Liver (tissue), 9 donors: ENCODE data around the gene CYBA. TPM values are rescaled to one million over a fixed set of nuclear protein-coding genes. Genes with fewer than 3 reads are reported as not detected.
A peak's percentile ranks its signal among the peaks of the same experiment; 100 is the strongest.

ENCODE experiments used
- DNase-seq: peaks from one replicate; pipeline ENCODE4 v3.0.0-alpha.2; 2017; ENCODE audit warnings: low spot score
- H3K27ac ChIP-seq, 2 donors: one replicate each; pipeline ENCODE4 v1.7.0; 2013; ENCODE audit warnings: inconsistent platforms in 2 of 2, low read length in 2 of 2, control low read depth in 1 of 2, low read depth in 1 of 2, mild to moderate bottlenecking in 1 of 2
- H3K27me3 ChIP-seq, 4 donors: one replicate each; pipeline versions ENCODE4 v1.6.1 to v1.7.0; 2013; ENCODE audit warnings: low read length in 3 of 4, inconsistent platforms in 1 of 4, mild to moderate bottlenecking in 1 of 4, moderate library complexity in 1 of 4; ENCODE audit not compliant: control insufficient read depth in 4 of 4, insufficient read depth in 4 of 4
- H3K36me3 ChIP-seq, 4 donors: one replicate each; pipeline versions ENCODE4 v1.6.1 to v1.7.0; 2013; ENCODE audit warnings: low read length in 3 of 4, mild to moderate bottlenecking in 3 of 4, low read depth in 1 of 4, moderate library complexity in 1 of 4; ENCODE audit not compliant: control insufficient read depth in 4 of 4, insufficient read depth in 3 of 4
- H3K4me1 ChIP-seq, 4 donors: one replicate each; pipeline versions ENCODE4 v1.6.1 to v1.7.0; 2013; ENCODE audit warnings: low read length in 3 of 4, mild to moderate bottlenecking in 3 of 4, moderate library complexity in 1 of 4; ENCODE audit not compliant: control insufficient read depth in 4 of 4, insufficient read depth in 4 of 4
- H3K4me3 ChIP-seq, 3 donors: one replicate each; pipeline versions ENCODE4 v1.6.1 to v1.7.0; 2013; ENCODE audit warnings: low read length in 3 of 3, control low read depth in 1 of 3, low read depth in 1 of 3, mild to moderate bottlenecking in 1 of 3
- H3K9ac ChIP-seq, 2 donors: one replicate each; pipeline ENCODE4 v1.7.0; 2013; ENCODE audit warnings: low read length in 2 of 2, mild to moderate bottlenecking in 2 of 2, moderate library complexity in 2 of 2, control low read depth in 1 of 2, low read depth in 1 of 2
- H3K9me3 ChIP-seq, 4 donors: one replicate each; pipeline versions ENCODE4 v1.6.1 to v1.7.0; 2013; ENCODE audit warnings: low read length in 3 of 4; ENCODE audit not compliant: control insufficient read depth in 4 of 4
- CTCF ChIP-seq: fragments of 150-350 bp; IDR thresholded peaks from 2 replicates; pipeline ENCODE4 v1.5.1; 2017; ENCODE audit warnings: improper control_type of control experiment, low read depth, low read length; ENCODE audit not compliant: missing input control
- EGR1 ChIP-seq, 2 donors: IDR thresholded peaks; 2 replicates each; pipeline ENCODE4 v1.6.1; 2016 to 2018; ENCODE audit warnings: antibody characterized with exemption in 2 of 2, low read depth in 2 of 2
- FOXA1 ChIP-seq: IDR thresholded peaks from 2 replicates; pipeline ENCODE4 v1.6.1; 2016; ENCODE audit warnings: antibody characterized with exemption
- FOXA2 ChIP-seq: IDR thresholded peaks from 2 replicates; pipeline ENCODE4 v1.6.1; 2016; ENCODE audit warnings: antibody characterized with exemption
- GABPA ChIP-seq, 2 donors: IDR thresholded peaks in 1 of 2; conservative IDR thresholded peaks in 1 of 2; 2 replicates each; pipeline ENCODE4 v1.6.1; 2016; ENCODE audit warnings: antibody characterized with exemption in 2 of 2, mild to moderate bottlenecking in 1 of 2, moderate library complexity in 1 of 2
- HNF4A ChIP-seq, 2 donors: conservative IDR thresholded peaks; 2 replicates each; pipeline ENCODE4 v1.6.1; 2016; ENCODE audit warnings: antibody characterized with exemption in 2 of 2, mild to moderate bottlenecking in 2 of 2
- HNF4G ChIP-seq: IDR thresholded peaks from 2 replicates; pipeline ENCODE4 v1.6.1; 2016; ENCODE audit warnings: antibody characterized with exemption
- JUND ChIP-seq, 2 donors: IDR thresholded peaks; 2 replicates each; pipeline ENCODE4 v1.6.1; 2016; ENCODE audit warnings: antibody characterized with exemption in 2 of 2
- MAX ChIP-seq: IDR thresholded peaks from 2 replicates; pipeline ENCODE4 v1.6.1; 2016; ENCODE audit warnings: antibody characterized with exemption
- RXRA ChIP-seq, 2 donors: IDR thresholded peaks; 2 replicates each; pipeline ENCODE4 v1.6.1; 2017 to 2018; ENCODE audit warnings: antibody characterized with exemption in 2 of 2, mild to moderate bottlenecking in 1 of 2
- TAF1 ChIP-seq: conservative IDR thresholded peaks from 2 replicates; pipeline ENCODE4 v1.6.1; 2016; ENCODE audit warnings: antibody characterized with exemption, mild to moderate bottlenecking
- YY1 ChIP-seq: IDR thresholded peaks from 2 replicates; pipeline ENCODE4 v1.6.1; 2016; ENCODE audit warnings: antibody characterized with exemption, mild to moderate bottlenecking
- WGBS: extraction: QIAGEN DNeasy Blood & Tissue Kit; methylation state at CpG from one replicate; pipeline ENCODE4 v1.1.7; 2013; 5-methylcytosine and 5-hydroxymethylcytosine counted together
- polyA plus RNA-seq, 2 donors: library from polyadenylated mRNA; stranded (reverse) in 1 of 2; unstranded in 1 of 2; fragments of 200-250 nt in 1 of 2; fragments of >200 nt in 1 of 2; fragmentation: Nextera tagmentation in 1 of 2; extraction: Ambion mirVana in 1 of 2; gene quantifications; one replicate each; pipeline versions ENCODE4 v1.2.1 to v1.2.3, GENCODE V29; 2013 to 2015
- total RNA-seq, 2 donors: library from RNA; depleted of rRNA; stranded (reverse); fragments of >200 nt; gene quantifications; one replicate each; pipeline ENCODE4 v1.2.3, GENCODE V29; 2014
- TF ChIP-seq, protein P1 (sequence below): IDR thresholded peaks from 2 replicates; pipeline ENCODE4 v1.6.1; 2016; ENCODE audit warnings: antibody characterized with exemption, mild to moderate bottlenecking
- TF ChIP-seq, protein P2 (sequence below): IDR thresholded peaks from 2 replicates; pipeline ENCODE4 v1.6.1; 2016; ENCODE audit warnings: antibody characterized with exemption
- TF ChIP-seq, protein P3 (sequence below): IDR thresholded peaks from 2 replicates; pipeline ENCODE4 v1.6.1; 2016; ENCODE audit warnings: antibody characterized with exemption
- donor health status: healthy.
- donor health status: healthy.
- donor health status: healthy.
- donor health status: healthy.
- donor health status: healthy.

Gene CYBA
- total and polyA plus RNA-seq, 4 donors: 39.0 to 217 (median 52.6) TPM

DNA sequence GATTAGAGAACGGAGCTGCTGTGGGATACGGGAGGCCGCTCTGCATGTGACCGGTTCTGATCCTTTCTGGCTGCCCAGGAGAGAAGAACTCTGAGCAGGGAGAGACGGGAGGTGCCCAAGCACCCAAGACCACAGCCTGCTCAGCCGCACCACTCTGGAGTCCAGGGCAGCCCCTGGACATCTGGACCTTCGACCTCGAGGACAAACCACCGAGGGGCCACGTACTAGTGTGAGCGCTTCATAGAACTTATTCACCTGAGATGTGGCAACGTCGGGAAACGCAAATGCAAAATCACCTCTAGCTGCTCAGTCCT, 49.4 kb upstream of the CYBA start:
- TF ChIP-seq CTCF (no peak), YY1 (no peak), JUND (IDR thresholded peaks at IDR 0.05) (no peak), MAX (no peak), FOXA1 (no peak), FOXA2 (no peak), GABPA (IDR thresholded peaks at IDR 0.05 in 1 of 2, conservative IDR thresholded peaks at IDR 0.05 in 1 of 2) (no peak), RXRA (IDR thresholded peaks at IDR 0.05) (no peak), TAF1 (no peak), EGR1 (IDR thresholded peaks at IDR 0.05; ENCODE audit: low read depth in 2 of 2) (no peak), HNF4A (conservative IDR thresholded peaks at IDR 0.05) (no peak)
- TF ChIP-seq, protein P1, sequence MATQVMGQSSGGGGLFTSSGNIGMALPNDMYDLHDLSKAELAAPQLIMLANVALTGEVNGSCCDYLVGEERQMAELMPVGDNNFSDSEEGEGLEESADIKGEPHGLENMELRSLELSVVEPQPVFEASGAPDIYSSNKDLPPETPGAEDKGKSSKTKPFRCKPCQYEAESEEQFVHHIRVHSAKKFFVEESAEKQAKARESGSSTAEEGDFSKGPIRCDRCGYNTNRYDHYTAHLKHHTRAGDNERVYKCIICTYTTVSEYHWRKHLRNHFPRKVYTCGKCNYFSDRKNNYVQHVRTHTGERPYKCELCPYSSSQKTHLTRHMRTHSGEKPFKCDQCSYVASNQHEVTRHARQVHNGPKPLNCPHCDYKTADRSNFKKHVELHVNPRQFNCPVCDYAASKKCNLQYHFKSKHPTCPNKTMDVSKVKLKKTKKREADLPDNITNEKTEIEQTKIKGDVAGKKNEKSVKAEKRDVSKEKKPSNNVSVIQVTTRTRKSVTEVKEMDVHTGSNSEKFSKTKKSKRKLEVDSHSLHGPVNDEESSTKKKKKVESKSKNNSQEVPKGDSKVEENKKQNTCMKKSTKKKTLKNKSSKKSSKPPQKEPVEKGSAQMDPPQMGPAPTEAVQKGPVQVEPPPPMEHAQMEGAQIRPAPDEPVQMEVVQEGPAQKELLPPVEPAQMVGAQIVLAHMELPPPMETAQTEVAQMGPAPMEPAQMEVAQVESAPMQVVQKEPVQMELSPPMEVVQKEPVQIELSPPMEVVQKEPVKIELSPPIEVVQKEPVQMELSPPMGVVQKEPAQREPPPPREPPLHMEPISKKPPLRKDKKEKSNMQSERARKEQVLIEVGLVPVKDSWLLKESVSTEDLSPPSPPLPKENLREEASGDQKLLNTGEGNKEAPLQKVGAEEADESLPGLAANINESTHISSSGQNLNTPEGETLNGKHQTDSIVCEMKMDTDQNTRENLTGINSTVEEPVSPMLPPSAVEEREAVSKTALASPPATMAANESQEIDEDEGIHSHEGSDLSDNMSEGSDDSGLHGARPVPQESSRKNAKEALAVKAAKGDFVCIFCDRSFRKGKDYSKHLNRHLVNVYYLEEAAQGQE: no peak
- TF ChIP-seq, protein P2, sequence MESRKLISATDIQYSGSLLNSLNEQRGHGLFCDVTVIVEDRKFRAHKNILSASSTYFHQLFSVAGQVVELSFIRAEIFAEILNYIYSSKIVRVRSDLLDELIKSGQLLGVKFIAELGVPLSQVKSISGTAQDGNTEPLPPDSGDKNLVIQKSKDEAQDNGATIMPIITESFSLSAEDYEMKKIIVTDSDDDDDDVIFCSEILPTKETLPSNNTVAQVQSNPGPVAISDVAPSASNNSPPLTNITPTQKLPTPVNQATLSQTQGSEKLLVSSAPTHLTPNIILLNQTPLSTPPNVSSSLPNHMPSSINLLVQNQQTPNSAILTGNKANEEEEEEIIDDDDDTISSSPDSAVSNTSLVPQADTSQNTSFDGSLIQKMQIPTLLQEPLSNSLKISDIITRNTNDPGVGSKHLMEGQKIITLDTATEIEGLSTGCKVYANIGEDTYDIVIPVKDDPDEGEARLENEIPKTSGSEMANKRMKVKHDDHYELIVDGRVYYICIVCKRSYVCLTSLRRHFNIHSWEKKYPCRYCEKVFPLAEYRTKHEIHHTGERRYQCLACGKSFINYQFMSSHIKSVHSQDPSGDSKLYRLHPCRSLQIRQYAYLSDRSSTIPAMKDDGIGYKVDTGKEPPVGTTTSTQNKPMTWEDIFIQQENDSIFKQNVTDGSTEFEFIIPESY: no peak
- TF ChIP-seq, protein P3, sequence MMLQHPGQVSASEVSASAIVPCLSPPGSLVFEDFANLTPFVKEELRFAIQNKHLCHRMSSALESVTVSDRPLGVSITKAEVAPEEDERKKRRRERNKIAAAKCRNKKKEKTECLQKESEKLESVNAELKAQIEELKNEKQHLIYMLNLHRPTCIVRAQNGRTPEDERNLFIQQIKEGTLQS: no peak
- 72% methylated on average over 14 of the region's 14 CpGs for WGBS
- Histone ChIP-seq H3K27me3 (no peaks in the 10 kb centered on the region), H3K9ac (peak overlapping the region in 1 of 2 donors; percentile 32), H3K36me3 (peaks cover 2 to 15% (median 6%) of the 10 kb centered on the region in 4 donors), H3K4me1 (peaks cover under 1 to 26% (median 9%) of the 10 kb centered on the region in 4 donors), H3K4me3 (no peak overlapping the region), H3K27ac (peak overlapping the region; percentile 54 to 84), H3K9me3 (no peaks in the 10 kb centered on the region)
- no peak for DNase-seq

GRCh38 chr16:88699180-88699579, 48.3 kb upstream of the CYBA start:
- H3K27me3 ChIP-seq: no peaks in the 10 kb centered on the region
- H3K4me1 ChIP-seq: peaks cover 0 to 17% (median 4%) of the 10 kb centered on the region in 4 donors
- no peak overlapping the region for H3K27ac ChIP-seq
- 93% methylated on average over 16 of the region's 16 CpGs for WGBS
- no peak overlapping the region for H3K9ac ChIP-seq
- H3K4me3 ChIP-seq: no peak overlapping the region
- no peak for TF ChIP-seq HNF4G
- no peak for TF ChIP-seq GABPA (IDR thresholded peaks at IDR 0.05 in 1 of 2, conservative IDR thresholded peaks at IDR 0.05 in 1 of 2)
- no peak for TF ChIP-seq HNF4A (conservative IDR thresholded peaks at IDR 0.05)
- TF ChIP-seq, protein P3: no peak
- DNase-seq: no peak
- peaks cover 2 to 15% (median 6%) of the 10 kb centered on the region in 4 donors for H3K36me3 ChIP-seq
- no peaks in the 10 kb centered on the region for H3K9me3 ChIP-seq
